ENCODE data around the gene LHX2. TPM values are rescaled to one million over a fixed set of nuclear protein-coding genes. Genes with fewer than 3 reads are reported as not detected.

Gene LHX2
- total RNA-seq, 1 donor = not detected

- TF ChIP-seq CTCF (IDR thresholded peaks at IDR 0.05; ENCODE audit: insufficient read depth, low read length) = no peak
Observed at GRCh38 chr9:124060844-124061605, 49.5 kb downstream of the LHX2 start.

GRCh38 chr9:124062172-124062571 is 50.6 kb downstream of the LHX2 start:
- no peak for DNase-seq (ENCODE audit: low read depth)
- TF ChIP-seq CTCF (IDR thresholded peaks at IDR 0.05; ENCODE audit: insufficient read depth, low read length) = no peak
- no peak overlapping the region for H3K4me3 ChIP-seq (ENCODE audit: low read depth, low read length)

More at GRCh38 chr9:124060844-124061605, 49.5 kb downstream of the LHX2 start:
- no peak for DNase-seq (ENCODE audit: low read depth)
- H3K4me3 ChIP-seq (ENCODE audit: low read depth, low read length) = no peak overlapping the region

- DNase-seq (ENCODE audit: low read depth) = no peak
- no peak overlapping the region for H3K4me3 ChIP-seq (ENCODE audit: low read depth, low read length)
- TF ChIP-seq CTCF (IDR thresholded peaks at IDR 0.05; ENCODE audit: insufficient read depth, low read length) = no peak
Observed at GRCh38 chr9:124066783-124067577, 55.4 kb downstream of the LHX2 start.

- TF ChIP-seq CTCF (IDR thresholded peaks at IDR 0.05; ENCODE audit: insufficient read depth, low read length) = no peak
- no peak for DNase-seq (ENCODE audit: low read depth)
- no peak overlapping the region for H3K4me3 ChIP-seq (ENCODE audit: low read depth, low read length)
Observed at GRCh38 chr9:124068251-124068650, 56.7 kb downstream of the LHX2 start.

- DNase-seq (ENCODE audit: low read depth) = no peak
- H3K4me3 ChIP-seq (ENCODE audit: low read depth, low read length) = no peak overlapping the region
- TF ChIP-seq CTCF (IDR thresholded peaks at IDR 0.05; ENCODE audit: insufficient read depth, low read length) = no peak
Observed at GRCh38 chr9:124074746-124075145, 63.2 kb downstream of the LHX2 start.

GRCh38 chr9:124075761-124076160 is 64.2 kb downstream of the LHX2 start:
- no peak for DNase-seq (ENCODE audit: low read depth)
- TF ChIP-seq CTCF (IDR thresholded peaks at IDR 0.05; ENCODE audit: insufficient read depth, low read length) = no peak
- no peak overlapping the region for H3K4me3 ChIP-seq (ENCODE audit: low read depth, low read length)

All from fibroblast of the aortic adventitia (primary cell).